ENCODE measurements around the gene SLAIN2. TPM values are rescaled to one million over a fixed set of nuclear protein-coding genes. Genes with fewer than 3 reads are reported as not detected.

Gene SLAIN2
- polyA plus RNA-seq, 4 donors, result 21.1 to 34.4 (median 21.7) TPM

DNA sequence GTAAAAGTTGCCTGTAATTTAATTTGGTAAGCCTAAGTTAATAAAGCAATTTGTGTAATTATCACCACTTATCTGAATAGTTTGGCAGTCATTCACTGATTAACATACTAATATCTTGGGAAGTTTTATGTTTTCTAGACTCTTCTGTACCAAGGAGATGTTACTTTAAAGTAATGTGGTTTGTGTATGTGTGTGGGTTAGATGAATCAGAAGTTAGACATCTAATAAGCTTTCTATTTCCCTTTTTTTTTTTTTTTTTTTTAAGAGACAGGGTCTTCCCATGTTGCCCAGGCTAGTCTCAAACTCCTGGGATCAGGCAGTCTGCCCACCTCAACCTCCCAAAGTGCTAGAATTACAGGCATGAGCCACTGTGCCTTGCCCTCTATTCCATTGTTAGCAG lies 5.3 kb downstream of the SLAIN2 start:
- no peak overlapping the region for H3K27ac ChIP-seq (ENCODE audit: low read depth in 1 of 3, low read length in 2 of 3)
- no peaks in the 10 kb centered on the region for H3K27me3 ChIP-seq (ENCODE audit: control insufficient read depth in 3 of 3, insufficient read depth in 3 of 3, low read length in 3 of 3)
- no peak overlapping the region for H3K4me3 ChIP-seq (ENCODE audit: low read depth in 1 of 3, low read length in 3 of 3)
- DNase-seq, result no peak
- peaks cover 0 to 2% (median 0%) of the 10 kb centered on the region in 3 donors for H3K36me3 ChIP-seq (ENCODE audit: control insufficient read depth in 3 of 3, insufficient read depth in 2 of 3, low read depth in 1 of 3, low read length in 3 of 3)
- H3K9me3 ChIP-seq (ENCODE audit: control insufficient read depth in 2 of 2, insufficient read depth in 1 of 2, low read depth in 1 of 2, low read length in 1 of 2), result no peaks in the 10 kb centered on the region
- peaks cover 4 to 8% (median 4%) of the 10 kb centered on the region in 3 donors for H3K4me1 ChIP-seq (ENCODE audit: control insufficient read depth in 3 of 3, insufficient read depth in 2 of 3, low read depth in 1 of 3, low read length in 2 of 3)
- no peak for FAIRE-seq

DNA sequence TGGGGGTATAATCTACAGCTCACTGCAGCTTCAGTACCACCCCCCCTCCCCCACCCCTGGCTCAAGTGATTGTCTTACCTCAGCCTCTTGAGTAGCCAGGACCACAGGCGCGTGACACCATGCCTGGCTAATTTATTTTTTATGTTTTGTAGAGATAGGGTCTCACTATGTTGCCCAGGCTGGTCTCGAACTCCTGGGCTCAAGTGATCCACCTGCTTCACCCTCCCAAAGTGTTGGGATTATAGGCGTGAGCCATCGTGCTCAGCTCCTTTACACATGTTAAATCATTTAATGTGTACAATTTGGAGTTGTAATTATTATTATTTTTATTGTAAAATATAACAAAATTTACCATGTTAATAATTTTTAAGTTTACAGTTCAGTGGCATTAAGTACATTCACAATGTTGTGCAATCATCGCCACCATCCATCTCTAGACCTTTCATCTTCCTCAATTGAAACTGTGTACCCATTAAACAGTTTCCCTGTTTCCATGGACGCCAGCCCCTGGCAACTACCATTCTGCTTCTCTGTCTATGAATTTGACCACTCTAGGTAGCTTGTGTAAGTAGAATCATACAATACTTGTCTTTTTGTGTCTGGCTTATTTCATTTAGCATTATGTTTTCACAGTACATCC lies 6.1 kb downstream of the SLAIN2 start:
- DNase-seq (no peak), FAIRE-seq (no peak)
- Histone ChIP-seq H3K36me3 (ENCODE audit: control insufficient read depth in 3 of 3, insufficient read depth in 2 of 3, low read depth in 1 of 3, low read length in 3 of 3) (peaks cover 0 to 2% (median 0%) of the 10 kb centered on the region in 3 donors), H3K27ac (ENCODE audit: low read depth in 1 of 3, low read length in 2 of 3) (no peak overlapping the region), H3K27me3 (ENCODE audit: control insufficient read depth in 3 of 3, insufficient read depth in 3 of 3, low read length in 3 of 3) (no peaks in the 10 kb centered on the region), H3K9me3 (ENCODE audit: control insufficient read depth in 2 of 2, insufficient read depth in 1 of 2, low read depth in 1 of 2, low read length in 1 of 2) (peaks cover 0 to under 1% of the 10 kb centered on the region in 2 donors), H3K4me1 (ENCODE audit: control insufficient read depth in 3 of 3, insufficient read depth in 2 of 3, low read depth in 1 of 3, low read length in 2 of 3) (peaks cover 4 to 8% (median 4%) of the 10 kb centered on the region in 3 donors), H3K4me3 (ENCODE audit: low read depth in 1 of 3, low read length in 3 of 3) (no peak overlapping the region)
- 96 to 97% (median 97%) methylated on average over 7 of the region's 7 CpGs for WGBS, 3 donors

DNA sequence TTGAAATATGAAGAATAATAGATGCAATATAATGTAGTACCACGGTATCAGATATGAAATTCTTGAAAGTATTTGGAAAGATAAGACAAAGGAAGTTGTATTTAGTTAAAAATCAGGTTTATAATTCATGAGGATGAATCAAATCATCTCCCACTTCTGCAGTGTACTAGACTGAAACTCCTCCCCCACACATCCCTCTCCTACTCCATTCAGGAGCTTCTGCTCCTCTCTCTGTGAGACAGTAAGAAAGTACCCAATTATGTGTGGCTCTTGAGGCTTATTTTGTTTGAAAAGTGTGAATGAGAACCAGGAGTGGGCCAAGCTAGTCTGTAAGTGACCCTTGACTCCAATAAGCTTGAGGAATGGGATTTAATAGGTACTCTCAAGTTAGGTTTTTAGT lies 9.5 kb downstream of the SLAIN2 start:
- peaks cover 0 to 7% of the 10 kb centered on the region in 2 donors for H3K9me3 ChIP-seq (ENCODE audit: control insufficient read depth in 2 of 2, insufficient read depth in 1 of 2, low read depth in 1 of 2, low read length in 1 of 2)
- H3K27me3 ChIP-seq (ENCODE audit: control insufficient read depth in 3 of 3, insufficient read depth in 3 of 3, low read length in 3 of 3), result no peaks in the 10 kb centered on the region
- no peak for FAIRE-seq
- WGBS, 3 donors, result 87 to 94% (median 91%) methylated on average over 1 of the region's 1 CpG
- H3K36me3 ChIP-seq (ENCODE audit: control insufficient read depth in 3 of 3, insufficient read depth in 2 of 3, low read depth in 1 of 3, low read length in 3 of 3), result peaks cover 0 to 2% (median 0%) of the 10 kb centered on the region in 3 donors
- no peak overlapping the region for H3K27ac ChIP-seq (ENCODE audit: low read depth in 1 of 3, low read length in 2 of 3)
- no peak for DNase-seq
- H3K4me1 ChIP-seq (ENCODE audit: control insufficient read depth in 3 of 3, insufficient read depth in 2 of 3, low read depth in 1 of 3, low read length in 2 of 3), result peaks cover 0 to 5% (median 0%) of the 10 kb centered on the region in 3 donors
- no peak overlapping the region for H3K4me3 ChIP-seq (ENCODE audit: low read depth in 1 of 3, low read length in 3 of 3)

DNA sequence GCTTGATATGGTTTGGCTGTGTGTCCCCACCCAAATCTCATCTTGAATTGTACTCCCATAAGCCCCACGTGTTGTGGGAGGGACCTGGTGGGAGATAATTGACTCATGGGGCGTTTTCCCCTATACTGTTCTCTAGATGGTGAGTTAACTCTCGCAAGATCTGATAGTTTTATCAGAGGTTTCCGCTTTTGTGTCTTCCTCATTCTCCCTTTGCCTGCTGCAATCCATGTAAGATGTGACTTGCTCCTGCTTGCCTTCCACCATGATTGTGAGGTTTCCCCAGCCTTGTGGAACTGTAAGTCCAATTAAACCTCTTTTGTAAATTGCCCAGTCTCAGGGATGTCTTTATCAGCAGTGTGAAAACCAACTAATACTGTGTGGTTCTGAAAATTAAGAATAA lies 11.5 kb downstream of the SLAIN2 start:
- no peaks in the 10 kb centered on the region for H3K4me1 ChIP-seq (ENCODE audit: control insufficient read depth in 3 of 3, insufficient read depth in 2 of 3, low read depth in 1 of 3, low read length in 2 of 3)
- peaks cover 0 to 7% of the 10 kb centered on the region in 2 donors for H3K9me3 ChIP-seq (ENCODE audit: control insufficient read depth in 2 of 2, insufficient read depth in 1 of 2, low read depth in 1 of 2, low read length in 1 of 2)
- H3K27me3 ChIP-seq (ENCODE audit: control insufficient read depth in 3 of 3, insufficient read depth in 3 of 3, low read length in 3 of 3), result no peaks in the 10 kb centered on the region
- no peak overlapping the region for H3K4me3 ChIP-seq (ENCODE audit: low read depth in 1 of 3, low read length in 3 of 3)
- FAIRE-seq (no peak), DNase-seq (no peak)
- WGBS, 3 donors, result 92 to 94% (median 93%) methylated on average over 4 of the region's 4 CpGs
- peaks cover 0 to 2% (median 0%) of the 10 kb centered on the region in 3 donors for H3K36me3 ChIP-seq (ENCODE audit: control insufficient read depth in 3 of 3, insufficient read depth in 2 of 3, low read depth in 1 of 3, low read length in 3 of 3)
- no peak overlapping the region for H3K27ac ChIP-seq (ENCODE audit: low read depth in 1 of 3, low read length in 2 of 3)

DNA sequence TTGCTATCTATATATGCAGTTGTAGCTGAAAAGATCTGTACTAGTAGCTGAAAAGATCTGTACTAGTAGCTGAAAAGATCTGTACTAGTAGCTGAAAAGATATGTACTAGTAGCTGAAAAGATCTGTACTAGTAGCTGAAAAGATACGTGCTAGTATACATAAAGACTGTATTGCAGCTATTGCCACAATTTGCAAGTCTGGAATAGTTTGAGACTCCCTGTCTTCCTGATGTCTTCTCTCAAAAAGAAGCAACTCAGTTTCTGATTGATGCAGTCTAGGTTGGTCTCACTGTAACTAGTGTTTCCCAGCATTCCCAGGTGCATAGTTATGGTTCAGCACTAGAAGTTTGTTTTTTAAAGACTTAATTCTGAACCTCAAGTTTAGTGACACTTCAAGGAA lies 15.0 kb downstream of the SLAIN2 start:
- DNase-seq (no peak), FAIRE-seq (no peak)
- Histone ChIP-seq H3K4me1 (ENCODE audit: control insufficient read depth in 3 of 3, insufficient read depth in 2 of 3, low read depth in 1 of 3, low read length in 2 of 3) (no peaks in the 10 kb centered on the region), H3K36me3 (ENCODE audit: control insufficient read depth in 3 of 3, insufficient read depth in 2 of 3, low read depth in 1 of 3, low read length in 3 of 3) (peaks cover 0 to 4% (median 2%) of the 10 kb centered on the region in 3 donors), H3K9me3 (ENCODE audit: control insufficient read depth in 2 of 2, insufficient read depth in 1 of 2, low read depth in 1 of 2, low read length in 1 of 2) (peaks cover 0 to 7% of the 10 kb centered on the region in 2 donors), H3K4me3 (ENCODE audit: low read depth in 1 of 3, low read length in 3 of 3) (no peak overlapping the region), H3K27me3 (ENCODE audit: control insufficient read depth in 3 of 3, insufficient read depth in 3 of 3, low read length in 3 of 3) (no peaks in the 10 kb centered on the region), H3K27ac (ENCODE audit: low read depth in 1 of 3, low read length in 2 of 3) (no peak overlapping the region)
- WGBS, 3 donors, result 84 to 91% (median 89%) methylated on average over 1 of the region's 1 CpG

DNA sequence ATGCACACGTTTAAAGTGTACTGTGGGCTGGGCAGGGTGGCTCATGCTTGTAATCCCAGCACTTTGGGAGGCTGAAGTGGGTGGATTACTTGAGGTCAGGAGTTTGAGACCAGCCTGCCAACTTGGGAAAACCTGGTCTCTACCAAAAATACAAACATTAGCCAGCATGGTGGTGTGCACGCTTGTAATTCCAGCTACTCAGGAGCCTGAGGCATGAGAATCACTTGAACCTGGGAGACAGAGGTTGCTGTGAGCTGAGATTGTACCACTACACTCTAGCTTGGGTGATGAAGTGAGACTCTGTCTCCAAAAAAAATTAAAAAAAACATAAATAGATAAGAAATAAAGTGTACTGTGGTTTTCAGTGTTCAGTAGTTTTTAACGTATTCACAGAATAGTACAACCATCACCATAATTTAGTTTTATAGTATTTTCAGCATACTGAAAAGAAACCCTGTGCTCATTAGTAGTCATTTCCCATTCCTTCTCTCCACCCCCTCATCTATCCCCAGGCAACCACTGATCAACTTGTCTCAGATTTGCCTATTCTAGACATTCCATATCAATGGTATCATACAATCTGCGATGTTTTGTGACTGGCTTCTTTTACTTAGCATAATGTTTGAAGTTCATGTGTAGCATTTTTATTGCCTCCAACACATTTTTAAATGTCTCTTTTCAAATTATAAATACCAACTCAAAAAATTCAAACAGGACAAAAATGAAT lies 19.1 kb downstream of the SLAIN2 start:
- Histone ChIP-seq H3K4me3 (ENCODE audit: low read depth in 1 of 3, low read length in 3 of 3) (no peak overlapping the region), H3K4me1 (ENCODE audit: control insufficient read depth in 3 of 3, insufficient read depth in 2 of 3, low read depth in 1 of 3, low read length in 2 of 3) (no peaks in the 10 kb centered on the region), H3K27ac (ENCODE audit: low read depth in 1 of 3, low read length in 2 of 3) (no peak overlapping the region), H3K27me3 (ENCODE audit: control insufficient read depth in 3 of 3, insufficient read depth in 3 of 3, low read length in 3 of 3) (no peaks in the 10 kb centered on the region), H3K36me3 (ENCODE audit: control insufficient read depth in 3 of 3, insufficient read depth in 2 of 3, low read depth in 1 of 3, low read length in 3 of 3) (peaks cover 0 to 4% (median 0%) of the 10 kb centered on the region in 3 donors), H3K9me3 (ENCODE audit: control insufficient read depth in 2 of 2, insufficient read depth in 1 of 2, low read depth in 1 of 2, low read length in 1 of 2) (no peaks in the 10 kb centered on the region)
- FAIRE-seq, result no peak
- WGBS, 3 donors, result 70 to 72% (median 70%) methylated on average over 4 of the region's 4 CpGs
- no peak for DNase-seq

DNA sequence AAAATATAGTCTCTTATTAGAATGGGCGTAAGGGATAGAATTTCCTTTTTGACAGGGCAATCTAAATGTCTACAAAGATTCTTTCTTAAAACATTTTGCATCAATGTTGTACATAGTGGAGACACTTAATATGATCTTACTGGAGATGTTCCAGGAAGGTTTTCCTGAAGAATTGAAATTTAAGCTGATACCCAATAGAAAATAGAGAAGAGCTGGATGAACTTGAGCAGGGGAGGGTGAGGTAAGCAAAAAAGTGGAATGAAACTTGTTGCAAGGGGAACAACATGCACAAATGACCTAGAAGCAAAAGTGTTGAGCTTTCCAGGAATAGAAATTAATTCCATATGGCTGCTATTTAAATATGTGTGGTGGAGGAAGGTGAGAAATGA lies 19.7 kb downstream of the SLAIN2 start:
- WGBS, 3 donors, result 87 to 96% (median 95%) methylated on average over 1 of the region's 1 CpG

DNA sequence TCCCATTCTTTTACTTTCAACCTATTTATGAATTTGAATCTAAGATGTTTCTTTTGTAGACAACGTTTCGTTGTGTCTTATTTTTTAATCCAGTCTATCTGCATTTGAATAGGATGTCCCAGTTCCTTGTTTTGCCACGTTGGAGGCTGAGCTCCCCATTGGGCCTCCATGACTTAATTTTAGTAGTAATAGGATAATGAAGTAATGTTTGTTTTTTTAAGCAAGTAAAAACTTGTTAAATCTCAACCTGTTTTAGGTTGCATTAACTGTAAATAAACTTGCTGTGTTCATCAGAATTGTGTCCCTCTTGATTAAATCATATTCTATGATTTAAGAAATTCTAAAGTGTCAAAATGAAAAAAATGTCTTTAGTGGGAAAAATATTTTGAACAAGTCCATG lies 25.3 kb downstream of the SLAIN2 start:
- Histone ChIP-seq H3K4me3 (ENCODE audit: low read depth in 1 of 3, low read length in 3 of 3) (no peak overlapping the region), H3K9me3 (ENCODE audit: control insufficient read depth in 2 of 2, insufficient read depth in 1 of 2, low read depth in 1 of 2, low read length in 1 of 2) (no peaks in the 10 kb centered on the region), H3K4me1 (ENCODE audit: control insufficient read depth in 3 of 3, insufficient read depth in 2 of 3, low read depth in 1 of 3, low read length in 2 of 3) (no peaks in the 10 kb centered on the region), H3K27ac (ENCODE audit: low read depth in 1 of 3, low read length in 2 of 3) (no peak overlapping the region), H3K27me3 (ENCODE audit: control insufficient read depth in 3 of 3, insufficient read depth in 3 of 3, low read length in 3 of 3) (no peaks in the 10 kb centered on the region), H3K36me3 (ENCODE audit: control insufficient read depth in 3 of 3, insufficient read depth in 2 of 3, low read depth in 1 of 3, low read length in 3 of 3) (no peaks in the 10 kb centered on the region)
- FAIRE-seq (peak; percentile 53), DNase-seq (no peak)
- WGBS, 3 donors, result 56 to 65% (median 59%) methylated on average over 3 of the region's 3 CpGs

More for the DNA sequence above, 19.7 kb downstream of the SLAIN2 start:
- DNase-seq (no peak), FAIRE-seq (no peak)
- H3K27me3 ChIP-seq (ENCODE audit: control insufficient read depth in 3 of 3, insufficient read depth in 3 of 3, low read length in 3 of 3), result no peaks in the 10 kb centered on the region
- H3K4me3 ChIP-seq (ENCODE audit: low read depth in 1 of 3, low read length in 3 of 3), result no peak overlapping the region
- no peaks in the 10 kb centered on the region for H3K9me3 ChIP-seq (ENCODE audit: control insufficient read depth in 2 of 2, insufficient read depth in 1 of 2, low read depth in 1 of 2, low read length in 1 of 2)
- no peaks in the 10 kb centered on the region for H3K4me1 ChIP-seq (ENCODE audit: control insufficient read depth in 3 of 3, insufficient read depth in 2 of 3, low read depth in 1 of 3, low read length in 2 of 3)
- peaks cover 0 to 4% (median 0%) of the 10 kb centered on the region in 3 donors for H3K36me3 ChIP-seq (ENCODE audit: control insufficient read depth in 3 of 3, insufficient read depth in 2 of 3, low read depth in 1 of 3, low read length in 3 of 3)
- H3K27ac ChIP-seq (ENCODE audit: low read depth in 1 of 3, low read length in 2 of 3), result no peak overlapping the region
